H9 (cell line): ENCODE data around the gene LHFPL2. TPM values are rescaled to one million over a fixed set of nuclear protein-coding genes. Genes with fewer than 3 reads are reported as not detected.

ENCODE experiments used
- DNase-seq: peaks from one replicate; pipeline ENCODE4 v3.0.0-alpha.2; 2017
- H2AFZ ChIP-seq: one replicate; pipeline ENCODE4 v1.6.1; 2013; ENCODE audit warnings: mild to moderate bottlenecking, low read length, control low read depth, moderate library complexity
- H2AK5ac ChIP-seq: 2 replicates; pipeline ENCODE4 v1.6.1; 2013; ENCODE audit warnings: low read length, control low read depth, mixed read lengths; ENCODE audit not compliant: insufficient read length
- H2BK120ac ChIP-seq: one replicate; pipeline ENCODE4 v1.6.1; 2013; ENCODE audit warnings: low read depth, mild to moderate bottlenecking, low read length, control low read depth, inconsistent platforms; ENCODE audit not compliant: poor library complexity, severe bottlenecking
- H2BK12ac ChIP-seq: 2 replicates; pipeline ENCODE4 v1.6.1; 2013; ENCODE audit warnings: low read length, control low read depth, mixed read lengths, low read depth; ENCODE audit not compliant: insufficient read length
- H2BK15ac ChIP-seq: 2 replicates; pipeline ENCODE4 v1.6.1; 2013; ENCODE audit warnings: low read depth, low read length, control low read depth
- H2BK20ac ChIP-seq: one replicate; pipeline ENCODE4 v1.6.1; 2013; ENCODE audit warnings: low read depth, mild to moderate bottlenecking, low read length, control low read depth, inconsistent platforms; ENCODE audit not compliant: poor library complexity, severe bottlenecking
- H2BK5ac ChIP-seq: 2 replicates; pipeline ENCODE4 v1.6.1; 2013; ENCODE audit warnings: low read length, control low read depth, mixed read lengths; ENCODE audit not compliant: insufficient read length
- H3K14ac ChIP-seq: 2 replicates; pipeline ENCODE4 v1.6.1; 2013; ENCODE audit warnings: low read length, control low read depth; ENCODE audit not compliant: insufficient read depth
- H3K18ac ChIP-seq: 2 replicates; pipeline ENCODE4 v1.6.1; 2013; ENCODE audit warnings: low read depth, mild to moderate bottlenecking, mixed read lengths, low read length, control low read depth; ENCODE audit not compliant: insufficient read length
- H3K23ac ChIP-seq: 2 replicates; pipeline ENCODE4 v1.6.1; 2013; ENCODE audit warnings: low read length, control low read depth, mixed read lengths, low read depth; ENCODE audit not compliant: insufficient read length
- H3K23me2 ChIP-seq: 2 replicates; pipeline ENCODE4 v1.6.1; 2013; ENCODE audit warnings: low read depth, mild to moderate bottlenecking, mixed read lengths, low read length, control low read depth; ENCODE audit not compliant: insufficient read length, poor library complexity, severe bottlenecking
- H3K27ac ChIP-seq: 2 replicates; pipeline ENCODE4 v1.5.1; 2013; ENCODE audit warnings: low read length, control low read depth, mixed read lengths, low read depth; ENCODE audit not compliant: insufficient read length
- H3K27me3 ChIP-seq: 2 replicates; pipeline ENCODE4 v1.6.1; 2013; ENCODE audit warnings: low read length, control low read depth, inconsistent platforms; ENCODE audit not compliant: insufficient read depth
- H3K4ac ChIP-seq: 2 replicates; pipeline ENCODE4 v1.6.1; 2013; ENCODE audit warnings: low read depth, mild to moderate bottlenecking, control low read depth, inconsistent platforms, low read length, moderate library complexity
- H3K4me1 ChIP-seq: 2 replicates; pipeline ENCODE4 v1.6.1; 2013; ENCODE audit warnings: low read length, control low read depth, inconsistent platforms; ENCODE audit not compliant: insufficient read depth
- H3K4me2 ChIP-seq: 2 replicates; pipeline ENCODE4 v1.6.1; 2013; ENCODE audit warnings: low read length, control low read depth, mixed read lengths; ENCODE audit not compliant: insufficient read length, insufficient read depth
- H3K56ac ChIP-seq: 2 replicates; pipeline ENCODE4 v1.6.1; 2013; ENCODE audit warnings: low read depth, mild to moderate bottlenecking, mixed read lengths, low read length, control low read depth; ENCODE audit not compliant: insufficient read length
- H3K79me1 ChIP-seq: 2 replicates; pipeline ENCODE4 v1.6.1; 2013; ENCODE audit warnings: low read depth, mild to moderate bottlenecking, moderate library complexity, low read length, control low read depth, inconsistent platforms; ENCODE audit not compliant: insufficient read depth, poor library complexity, severe bottlenecking
- H3K79me2 ChIP-seq: 2 replicates; pipeline ENCODE4 v1.6.1; 2013; ENCODE audit warnings: low read length, control low read depth, inconsistent platforms; ENCODE audit not compliant: insufficient read depth
- H3K9ac ChIP-seq: 2 replicates; pipeline ENCODE4 v1.6.1; 2013; ENCODE audit warnings: low read length, control low read depth, mixed read lengths; ENCODE audit not compliant: insufficient read length; ENCODE audit errors: extremely low read depth
- H3K9me3 ChIP-seq: one replicate; pipeline ENCODE4 v1.6.1; 2013; ENCODE audit warnings: low read depth, low read length, inconsistent platforms; ENCODE audit not compliant: control insufficient read depth
- H3T11ph ChIP-seq: one replicate; pipeline ENCODE4 v1.6.1; 2013; ENCODE audit warnings: mild to moderate bottlenecking, low read length, control low read depth, inconsistent platforms
- H4K20me1 ChIP-seq: one replicate; pipeline ENCODE4 v1.6.1; 2013; ENCODE audit not compliant: control insufficient read depth, insufficient read length, insufficient read depth
- H4K5ac ChIP-seq: 2 replicates; pipeline ENCODE4 v1.6.1; 2013; ENCODE audit warnings: low read depth, mild to moderate bottlenecking, mixed read lengths, low read length, control low read depth; ENCODE audit not compliant: insufficient read length
- H4K8ac ChIP-seq: replicated peaks from 2 replicates; pipeline ENCODE4 v1.6.1; 2013; ENCODE audit warnings: low read length, control low read depth, mixed read lengths, low read depth; ENCODE audit not compliant: insufficient read length
- H4K91ac ChIP-seq: 2 replicates; pipeline ENCODE4 v1.6.1; 2013; ENCODE audit warnings: low read depth, mild to moderate bottlenecking, moderate library complexity, mixed read lengths, low read length, control low read depth; ENCODE audit not compliant: insufficient read length
- H3K27ac Mint-ChIP-seq, 3 experiments: 2 replicates in 2 of 3; 3 replicates in 1 of 3; pipeline ENCODE4 v1.8.0; 2020 to 2021; ENCODE audit warnings: mixed read lengths in 3 of 3, mild to moderate bottlenecking in 1 of 3, moderate library complexity in 1 of 3
- H3K27me3 Mint-ChIP-seq: 2 replicates; pipeline ENCODE4 v1.8.0; 2021; ENCODE audit warnings: low read depth, mild to moderate bottlenecking, moderate library complexity, mixed read lengths
- H3K36me3 Mint-ChIP-seq, 3 experiments: 2 replicates in 2 of 3; 3 replicates in 1 of 3; pipeline ENCODE4 v1.8.0; 2020 to 2021; ENCODE audit warnings: low read depth in 3 of 3, mixed read lengths in 3 of 3; ENCODE audit not compliant: insufficient read depth in 1 of 3
- H3K4me1 Mint-ChIP-seq, 2 experiments: 2 replicates each; pipeline ENCODE4 v1.8.0; 2020; ENCODE audit warnings: mixed read lengths in 2 of 2
- H3K4me3 Mint-ChIP-seq, 2 experiments: 2 replicates in 1 of 2; 3 replicates in 1 of 2; pipeline ENCODE4 v1.8.0; 2020 to 2021; ENCODE audit warnings: mild to moderate bottlenecking in 2 of 2, mixed read lengths in 2 of 2, moderate library complexity in 1 of 2
- H3K9me3 Mint-ChIP-seq, 2 experiments: 2 replicates in 1 of 2; 3 replicates in 1 of 2; pipeline ENCODE4 v1.8.0; 2020; ENCODE audit warnings: mild to moderate bottlenecking in 2 of 2, mixed read lengths in 2 of 2, moderate library complexity in 1 of 2
- WGBS: extraction: QIAGEN DNeasy Blood & Tissue Kit; methylation state at CpG from one replicate; pipeline ENCODE4 v1.1.7; 2013; ENCODE audit warnings: missing lambda C conversion rate, low lambda C conversion rate, mixed read lengths; ENCODE audit not compliant: insufficient read length; ENCODE audit errors: extremely low coverage; 5-methylcytosine and 5-hydroxymethylcytosine counted together
- total RNA-seq: library from RNA; stranded (reverse); gene quantifications from 2 replicates; pipeline ENCODE4 v1.2.1, GENCODE V29; 2021
- TF ChIP-seq, protein P1 (sequence below): fragments of 200-600 bp; sonication (generic); conservative IDR thresholded peaks from 3 replicates; pipeline ENCODE4 v1.8.0; 2021; ENCODE audit warnings: antibody characterized with exemption, mild to moderate bottlenecking

LHFPL2 gene
- total RNA-seq, 1 experiment from 2014 or later = 26.3 TPM

DNA sequence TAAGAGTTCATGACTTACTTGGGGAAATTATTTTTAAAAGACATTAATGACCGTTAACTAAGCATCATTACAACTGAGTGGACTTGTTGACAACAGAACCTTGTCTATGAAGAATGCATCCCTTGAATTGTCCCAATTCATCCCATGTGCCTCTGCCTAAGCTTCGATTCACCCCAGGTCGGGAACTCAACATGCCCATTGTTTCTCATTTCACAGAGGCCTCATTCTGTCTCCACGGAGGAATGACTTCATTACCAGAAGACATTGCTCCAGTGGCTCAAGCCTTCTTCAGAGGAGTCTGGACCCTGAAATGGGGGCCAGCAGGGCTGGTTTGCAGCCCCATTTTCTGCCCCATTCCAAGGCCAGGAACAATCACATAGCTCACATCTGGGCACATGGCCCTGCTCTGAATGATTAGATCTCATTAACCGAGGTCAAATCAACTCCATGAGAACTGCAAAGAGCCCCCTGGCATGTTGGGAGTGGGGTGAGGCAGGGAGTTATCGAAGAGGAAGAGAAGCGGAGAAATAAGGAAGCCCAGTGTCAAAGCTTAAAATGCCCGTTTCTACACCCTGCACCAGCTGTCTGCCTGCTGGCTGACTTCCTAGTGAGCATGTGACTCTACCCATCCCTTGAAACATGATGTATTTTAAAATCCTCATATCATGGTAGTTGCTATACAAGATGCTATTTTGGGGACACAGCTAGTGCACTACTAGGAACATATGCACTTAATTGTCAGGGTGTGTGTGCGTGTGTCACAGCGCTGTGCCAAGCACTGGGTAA lies 137.3 kb downstream of the LHFPL2 start:
- H3K79me1 ChIP-seq = no peaks in the 10 kb centered on the region
- no peak overlapping the region for H3K23ac ChIP-seq
- H4K91ac ChIP-seq = no peak overlapping the region
- H2AFZ ChIP-seq = no peak overlapping the region
- no peaks in the 10 kb centered on the region for H3K27me3 ChIP-seq
- H3K23me2 ChIP-seq = no peaks in the 10 kb centered on the region
- H3K79me2 ChIP-seq = no peaks in the 10 kb centered on the region; the same call in 1 of the 2 replicates
- H3K14ac ChIP-seq = no peak overlapping the region
- H2BK120ac ChIP-seq = no peak overlapping the region
- no peak overlapping the region for H2BK12ac ChIP-seq
- Mint-ChIP-seq H3K9me3 (no peaks in the 10 kb centered on the region), H3K4me3 (no peak overlapping the region), H3K27ac (no peak overlapping the region), H3K36me3 (peaks cover 7 to 31% (median 12%) of the 10 kb centered on the region in 3 experiments; a peak in 6 of 7 replicates), H3K4me1 (peaks cover 41% of the 10 kb centered on the region in 2 experiments), H3K27me3 (peaks cover 2% of the 10 kb centered on the region; the same call in 1 of the 2 replicates)
- no peak overlapping the region for H3K27ac ChIP-seq
- no peak overlapping the region for H4K8ac ChIP-seq
- TF ChIP-seq, protein P1, sequence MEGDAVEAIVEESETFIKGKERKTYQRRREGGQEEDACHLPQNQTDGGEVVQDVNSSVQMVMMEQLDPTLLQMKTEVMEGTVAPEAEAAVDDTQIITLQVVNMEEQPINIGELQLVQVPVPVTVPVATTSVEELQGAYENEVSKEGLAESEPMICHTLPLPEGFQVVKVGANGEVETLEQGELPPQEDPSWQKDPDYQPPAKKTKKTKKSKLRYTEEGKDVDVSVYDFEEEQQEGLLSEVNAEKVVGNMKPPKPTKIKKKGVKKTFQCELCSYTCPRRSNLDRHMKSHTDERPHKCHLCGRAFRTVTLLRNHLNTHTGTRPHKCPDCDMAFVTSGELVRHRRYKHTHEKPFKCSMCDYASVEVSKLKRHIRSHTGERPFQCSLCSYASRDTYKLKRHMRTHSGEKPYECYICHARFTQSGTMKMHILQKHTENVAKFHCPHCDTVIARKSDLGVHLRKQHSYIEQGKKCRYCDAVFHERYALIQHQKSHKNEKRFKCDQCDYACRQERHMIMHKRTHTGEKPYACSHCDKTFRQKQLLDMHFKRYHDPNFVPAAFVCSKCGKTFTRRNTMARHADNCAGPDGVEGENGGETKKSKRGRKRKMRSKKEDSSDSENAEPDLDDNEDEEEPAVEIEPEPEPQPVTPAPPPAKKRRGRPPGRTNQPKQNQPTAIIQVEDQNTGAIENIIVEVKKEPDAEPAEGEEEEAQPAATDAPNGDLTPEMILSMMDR = no peak
- H3K9me3 ChIP-seq = no peaks in the 10 kb centered on the region
- H3K4me1 ChIP-seq = 0 out of 2 replicates have a peak, but pooled peaks cover 2% of the 10 kb centered on the region
- no peak overlapping the region for H4K5ac ChIP-seq
- no peak overlapping the region for H2BK5ac ChIP-seq
- no peak overlapping the region for H3T11ph ChIP-seq
- H3K18ac ChIP-seq = no peak overlapping the region
- H3K9ac ChIP-seq = no peak overlapping the region
- H2BK20ac ChIP-seq = no peak overlapping the region
- no peaks in the 10 kb centered on the region for H4K20me1 ChIP-seq
- no peak overlapping the region for H3K56ac ChIP-seq
- no peak overlapping the region for H3K4ac ChIP-seq
- no peak overlapping the region for H2AK5ac ChIP-seq
- DNase-seq = no peak
- H2BK15ac ChIP-seq = no peak overlapping the region
- no CpG with 5 or more reads among the region's 10 CpGs for WGBS
- no peak overlapping the region for H3K4me2 ChIP-seq
